Heart left ventricle (tissue), 16 donors: ENCODE results near the gene GNG3. TPM values are rescaled to one million over a fixed set of nuclear protein-coding genes. Genes with fewer than 3 reads are reported as not detected.

Experiments
- ATAC-seq, 4 donors: fragments of 200-7000 bp; cut with Tn5 transposase; one replicate each; pipeline ENCODE4 v1.9.1; 2020 to 2022; ENCODE audit warnings: moderate library complexity in 4 of 4, mild to moderate bottlenecking in 3 of 4, moderate number of reproducible peaks in 1 of 4
- DNase-seq, 5 donors: peaks; one replicate each; pipeline ENCODE4 v3.0.0-alpha.2; 2020
- H3K27ac ChIP-seq, 12 donors: fragments of 200-600 bp; sonication (generic) in 4 of 12; one replicate each; pipeline versions ENCODE4 v1.5.0 to v1.8.0; 2016 to 2022; ENCODE audit warnings: mild to moderate bottlenecking in 2 of 12
- H3K27me3 ChIP-seq, 9 donors: fragments of 200-600 bp; sonication (generic) in 2 of 9; one replicate each; pipeline versions ENCODE4 v1.5.1 to v1.8.0; 2016 to 2022; ENCODE audit warnings: mild to moderate bottlenecking in 3 of 9
- H3K36me3 ChIP-seq, 9 donors: fragments of 200-600 bp; sonication (generic) in 2 of 9; one replicate each; pipeline versions ENCODE4 v1.5.0 to v1.8.0; 2018 to 2022; ENCODE audit warnings: mild to moderate bottlenecking in 2 of 9
- H3K4me1 ChIP-seq, 12 donors: fragments of 200-600 bp; sonication (generic) in 4 of 12; one replicate each; pipeline versions ENCODE4 v1.5.0 to v1.8.0; 2016 to 2022; ENCODE audit warnings: mild to moderate bottlenecking in 3 of 12
- H3K4me3 ChIP-seq, 12 donors: fragments of 200-600 bp; sonication (generic) in 4 of 12; one replicate each; pipeline versions ENCODE4 v1.5.0 to v1.8.0; 2017 to 2022; ENCODE audit warnings: mild to moderate bottlenecking in 9 of 12, moderate library complexity in 4 of 12
- H3K9me3 ChIP-seq, 12 donors: fragments of 200-600 bp; sonication (generic) in 4 of 12; one replicate each; pipeline versions ENCODE4 v1.5.0 to v1.8.0; 2016 to 2022; ENCODE audit warnings: mild to moderate bottlenecking in 1 of 12
- CTCF ChIP-seq, 12 donors: fragments of 200-600 bp; sonication (generic) in 4 of 12; IDR thresholded peaks; one replicate each; pipeline versions ENCODE4 v1.5.0 to v1.8.0; 2018 to 2022; ENCODE audit warnings: antibody characterized with exemption in 12 of 12, mild to moderate bottlenecking in 5 of 12
- POLR2A ChIP-seq, 2 donors: fragments of 450-650 bp; IDR thresholded peaks; one replicate each; pipeline ENCODE4 v1.6.1; 2017; ENCODE audit warnings: antibody characterized with exemption in 2 of 2, mild to moderate bottlenecking in 2 of 2, moderate library complexity in 2 of 2
- WGBS, 4 donors: extraction: QIAGEN DNeasy Blood & Tissue Kit in 2 of 4; methylation state at CpG; one replicate each; pipeline versions ENCODE4 v1.1.5 to v1.1.7; 2013 to 2018; 5-methylcytosine and 5-hydroxymethylcytosine counted together
- intact Hi-C, 10 donors: fragments of 100-400 bp; cut with DNase I; formaldehyde crosslinking; loops; one replicate each; pipeline versions ENCODE4 v1.11.1 to v1.14.2; 2022
- polyA plus RNA-seq, 2 donors: library from polyadenylated mRNA; stranded (reverse); fragments of 200-250 nt; gene quantifications; one replicate each; pipeline ENCODE4 v1.2.3, GENCODE V29; 2013
- total RNA-seq, 9 donors: library from RNA; depleted of rRNA in 2 of 9; stranded (reverse); fragments of >200 nt in 2 of 9; fragmentation: NEBNext Ultra II Directional in 3 of 9; extraction: Animal tissue kit (Norgen Biotek cat#: 25700) in 3 of 9; gene quantifications; one replicate each; pipeline versions ENCODE4 v1.1.0 to v1.2.4, GENCODE V29; 2016 to 2023
- donor health status: ischemic (EF 13 %, LVEDD 7.1; RV severe dilation, severe dysfunction).
- donor health status: healthy with polysubstance abuse.
- donor health status: DM: no; HTN: yes; CAD: no.
- donor health status: DM: no; HTN: no; CAD: no.
- donor health status: ischemic (EF 25% LVEDD 6.9; RV normal size, moderate dysfunction).
- donor health status: ischemic (EF 25% LVEDD 5.7; RV mildly dilated, moderate dysfunction).
- donor health status: healthy.
- donor health status: DM: yes; HTN: yes; CAD: no.
- donor health status: ischemic (EF 35%, LVEDD 5.7; RV mildly dilated, moderate dysfunction).
- donor health status: nonischemic (EF 11% LVEDD 7.7; RV severe dilation, severe dysfunction).
- donor health status: DM: yes; HTN: yes; CAD: no.
- donor health status: PGD.
- donor health status: ischemic (EF 29% LVEDD 5.4; RV normal size, mild dysfunction).
- donor health status: nonischemic (EF 23%, LVEDD 6.1; RV moderate dilation, normal function).

The GNG3 gene
- total and polyA plus RNA-seq, 11 donors = 0.14 to 0.55 (median 0.29) TPM; not detected in 6

GRCh38 chr11:62725646-62726045 is 18.2 kb downstream of the GNG3 start:
- Histone ChIP-seq H3K9me3 (no peaks in the 10 kb centered on the region), H3K36me3 (peaks cover 3 to 43% (median 37%) of the 10 kb centered on the region in 9 donors), H3K4me3 (peak overlapping the region; percentile 64 to 98 (median 85)), H3K4me1 (peaks cover 3 to 51% (median 38%) of the 10 kb centered on the region in 12 donors), H3K27ac (peak overlapping the region; percentile 77 to 99 (median 96)), H3K27me3 (no peaks in the 10 kb centered on the region)
- ATAC-seq (no peak), DNase-seq (no peak)
- intact Hi-C loops = loop anchor here in 6 of 10 donors (1.0 to 10.0 kb wide), 7 partner anchors 15 to 129 kb away; partner anchors contain the start of gene TAF6L (in 1 of the 6)
- 1 to 2% (median 2%) methylated on average over 7 of the region's 7 CpGs for WGBS, 4 donors
- no peak for TF ChIP-seq CTCF (IDR thresholded peaks at IDR 0.05)
- no peak for TF ChIP-seq POLR2A (IDR thresholded peaks at IDR 0.05)

- Histone ChIP-seq H3K36me3 (peaks cover 3 to 41% (median 35%) of the 10 kb centered on the region in 9 donors), H3K4me1 (peaks cover 3 to 57% (median 45%) of the 10 kb centered on the region in 12 donors), H3K27me3 (no peaks in the 10 kb centered on the region), H3K27ac (peak overlapping the region; percentile 77 to 99 (median 96)), H3K4me3 (peak overlapping the region; percentile 64 to 98 (median 85)), H3K9me3 (no peaks in the 10 kb centered on the region)
- WGBS, 4 donors = 1% methylated on average over 37 to 51 of the region's 51 CpGs
- DNase-seq = peak in 2 of 5 donors; percentile 37 to 45
- TF ChIP-seq CTCF (IDR thresholded peaks at IDR 0.05) = no peak
- TF ChIP-seq POLR2A (IDR thresholded peaks at IDR 0.05) = no peak
- ATAC-seq = peak in 1 of 4 donors; percentile 0
- intact Hi-C loops = loop anchor here in 6 of 10 donors (1.0 to 10.0 kb wide), 7 partner anchors 16 to 128 kb away; partner anchors contain the start of gene TAF6L (in 1 of the 6)
Measured at GRCh38 chr11:62726156-62726914, 18.9 kb downstream of the GNG3 start.

- Histone ChIP-seq H3K4me1 (peaks cover 3 to 58% (median 45%) of the 10 kb centered on the region in 12 donors), H3K27me3 (no peaks in the 10 kb centered on the region), H3K4me3 (peak overlapping the region; percentile 64 to 98 (median 85)), H3K27ac (peak overlapping the region; percentile 77 to 99 (median 96)), H3K9me3 (no peaks in the 10 kb centered on the region), H3K36me3 (peaks cover 3 to 39% (median 33%) of the 10 kb centered on the region in 9 donors)
- ATAC-seq = peak in 2 of 4 donors; percentile 5 to 23
- DNase-seq = no peak
- intact Hi-C loops = loop anchor here in 6 of 10 donors (1.0 to 10.0 kb wide), 7 partner anchors 16 to 128 kb away; partner anchors contain the start of gene TAF6L (in 1 of the 6)
- no peak for TF ChIP-seq POLR2A (IDR thresholded peaks at IDR 0.05)
- TF ChIP-seq CTCF (IDR thresholded peaks at IDR 0.05) = no peak
- WGBS, 4 donors = 1 to 2% (median 1%) methylated on average over 11 to 37 of the region's 37 CpGs
Measured at GRCh38 chr11:62726915-62727164, 19.4 kb downstream of the GNG3 start.

- H3K4me1 ChIP-seq = peaks cover 3 to 58% (median 45%) of the 10 kb centered on the region in 12 donors
- intact Hi-C loops = loop anchor here in 5 of 10 donors (1.0 to 10.0 kb wide), 7 partner anchors 17 to 127 kb away; partner anchors contain the start of gene TAF6L (in 1 of the 5)
- 0 to 1% (median 0%) methylated on average over 38 to 72 of the region's 72 CpGs for WGBS, 4 donors
Measured at GRCh38 chr11:62727165-62727871, 19.8 kb downstream of the GNG3 start, which contains the start of gene HNRNPUL2. Gene HNRNPUL2, minus strand, starts transcription at chr11:62727457. Its CDS starts 301 bp downstream, at chr11:62727156.

More at GRCh38 chr11:62727165-62727871, 19.8 kb downstream of the GNG3 start, which contains the start of gene HNRNPUL2:
- peak within 1 kb of the TSS; percentile 91 to 99 (median 96) for H3K27ac ChIP-seq
- ATAC-seq = peak; percentile 92 to 96 (median 94)
- no peaks in the 10 kb centered on the region for H3K27me3 ChIP-seq
- DNase-seq = peak; percentile 98 to 99 (median 99)
- peaks cover 2 to 38% (median 28%) of the 10 kb centered on the region in 9 donors for H3K36me3 ChIP-seq
- no peaks in the 10 kb centered on the region for H3K9me3 ChIP-seq
- peak within 1 kb of the TSS; percentile 64 to 98 (median 85) for H3K4me3 ChIP-seq
- TF ChIP-seq POLR2A (IDR thresholded peaks at IDR 0.05) (peak; percentile 81 to 94), CTCF (IDR thresholded peaks at IDR 0.05) (peak in 3 of 12 donors; percentile 4 to 22 (median 16))
